ENCODE data around the gene ITGA6. TPM values are rescaled to one million over a fixed set of nuclear protein-coding genes. Genes with fewer than 3 reads are reported as not detected.

ITGA6 gene
- 100 to 1,000 TPM; 201 to 357 (median 225) TPM for total RNA-seq

- peak within 1 kb of the TSS; percentile 72 to 95 (median 82) for H3K4me3 ChIP-seq
- TF ChIP-seq, protein P1, sequence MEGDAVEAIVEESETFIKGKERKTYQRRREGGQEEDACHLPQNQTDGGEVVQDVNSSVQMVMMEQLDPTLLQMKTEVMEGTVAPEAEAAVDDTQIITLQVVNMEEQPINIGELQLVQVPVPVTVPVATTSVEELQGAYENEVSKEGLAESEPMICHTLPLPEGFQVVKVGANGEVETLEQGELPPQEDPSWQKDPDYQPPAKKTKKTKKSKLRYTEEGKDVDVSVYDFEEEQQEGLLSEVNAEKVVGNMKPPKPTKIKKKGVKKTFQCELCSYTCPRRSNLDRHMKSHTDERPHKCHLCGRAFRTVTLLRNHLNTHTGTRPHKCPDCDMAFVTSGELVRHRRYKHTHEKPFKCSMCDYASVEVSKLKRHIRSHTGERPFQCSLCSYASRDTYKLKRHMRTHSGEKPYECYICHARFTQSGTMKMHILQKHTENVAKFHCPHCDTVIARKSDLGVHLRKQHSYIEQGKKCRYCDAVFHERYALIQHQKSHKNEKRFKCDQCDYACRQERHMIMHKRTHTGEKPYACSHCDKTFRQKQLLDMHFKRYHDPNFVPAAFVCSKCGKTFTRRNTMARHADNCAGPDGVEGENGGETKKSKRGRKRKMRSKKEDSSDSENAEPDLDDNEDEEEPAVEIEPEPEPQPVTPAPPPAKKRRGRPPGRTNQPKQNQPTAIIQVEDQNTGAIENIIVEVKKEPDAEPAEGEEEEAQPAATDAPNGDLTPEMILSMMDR (IDR thresholded peaks at IDR 0.05), result peak in 4 of 6 experiments; percentile 11 to 49 (median 36)
- TF ChIP-seq POLR2A (IDR thresholded peaks at IDR 0.05), result peak; percentile 93 to 95
- peak within 1 kb of the TSS; percentile 76 to 99 (median 95) for H3K27ac ChIP-seq
- no peaks in the 10 kb centered on the region for H3K27me3 ChIP-seq
- H3K36me3 ChIP-seq, result no peaks in the 10 kb centered on the region
- DNase-seq, result peak; percentile 51 to 97 (median 92)
- H3K4me1 ChIP-seq, result peaks cover 2 to 10% (median 8%) of the 10 kb centered on the region in 4 donors
- no peaks in the 10 kb centered on the region for H3K9me3 ChIP-seq
These were observed at the start of gene ITGA6 for GRCh38 chr2:172427256-172427989. TSS of gene ITGA6 (plus strand) at chr2:172427586.

DNA sequence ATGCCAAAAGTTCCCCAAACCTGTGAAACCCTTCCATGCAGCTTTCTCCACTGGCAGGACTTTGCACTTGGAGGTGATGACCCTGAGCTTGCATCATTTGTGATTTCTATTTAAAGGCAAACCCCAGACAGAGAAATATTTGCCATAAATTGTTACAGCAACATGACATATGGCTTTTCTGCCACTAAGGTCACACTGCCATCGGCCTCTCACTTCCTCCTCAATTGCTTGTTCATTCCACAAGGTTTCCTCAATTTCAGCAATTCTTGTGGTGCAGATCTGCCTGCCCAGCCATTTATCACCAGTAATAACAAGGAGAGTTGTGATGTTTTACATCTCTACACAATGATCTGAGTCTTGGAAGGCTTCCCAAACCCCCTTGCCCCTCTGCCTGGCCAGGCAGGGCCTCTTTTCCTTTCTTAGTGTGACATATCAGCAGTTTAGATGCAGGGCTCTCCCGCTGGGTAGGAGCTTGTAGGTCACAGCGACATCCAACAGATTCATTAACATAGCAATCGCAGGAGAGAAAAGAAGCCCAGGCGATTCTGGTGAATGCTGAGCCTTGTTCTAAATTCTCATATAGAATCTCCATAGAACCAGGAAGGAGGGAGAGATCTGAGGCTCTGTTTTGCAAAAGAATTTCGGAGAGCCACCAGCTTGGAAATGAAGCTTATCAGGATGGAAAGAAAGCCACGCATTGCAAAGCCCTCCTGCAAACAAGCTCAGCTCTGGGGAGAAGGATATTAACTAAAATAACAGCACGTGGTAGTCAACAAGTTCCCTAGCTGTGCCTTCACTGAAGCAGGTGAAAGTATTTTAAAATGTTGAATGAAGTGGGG lies 46.7 kb upstream of the ITGA6 start:
- TF ChIP-seq POLR2A (IDR thresholded peaks at IDR 0.05), result no peak
- TF ChIP-seq, protein P1 (IDR thresholded peaks at IDR 0.05), result no peak
- Histone ChIP-seq H3K36me3 (no peaks in the 10 kb centered on the region), H3K27ac (no peak overlapping the region), H3K4me1 (no peaks in the 10 kb centered on the region), H3K4me3 (no peak overlapping the region), H3K9me3 (no peaks in the 10 kb centered on the region), H3K27me3 (no peaks in the 10 kb centered on the region)
- no peak for DNase-seq

DNA sequence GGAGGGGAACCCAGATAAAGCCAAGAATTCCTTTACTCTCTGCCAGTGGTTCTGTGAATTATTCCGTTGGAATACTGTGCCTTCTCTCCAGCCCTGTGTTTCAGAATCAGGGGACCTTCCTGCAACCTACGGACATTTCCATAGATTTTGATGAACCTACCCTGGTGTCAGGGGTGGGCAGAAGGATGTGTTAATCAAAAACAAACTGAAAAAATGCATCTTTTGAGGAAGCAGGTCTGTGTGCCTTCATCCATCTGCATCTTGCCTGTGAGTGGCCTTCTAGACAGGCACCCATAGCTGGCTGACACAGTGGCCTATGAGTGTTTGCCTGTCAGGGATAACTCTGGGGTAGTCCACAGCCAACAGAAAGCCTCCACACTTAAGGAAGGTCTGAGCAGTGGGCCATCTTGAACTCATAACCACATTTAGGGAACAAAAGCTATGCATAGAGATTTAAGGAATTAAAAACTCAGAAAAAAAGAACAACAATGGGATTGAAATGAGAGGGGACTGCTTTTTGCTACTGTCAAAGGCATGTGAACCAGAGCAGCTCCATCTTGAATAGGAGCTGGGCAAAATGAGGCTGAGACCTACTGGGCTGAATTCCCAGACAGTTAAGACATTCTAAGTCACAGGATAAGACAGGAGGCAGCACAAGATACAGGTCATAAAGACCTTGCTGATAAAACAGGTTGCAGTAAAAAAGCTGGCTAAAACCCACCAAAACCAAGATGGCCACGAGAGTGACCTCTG lies 45.9 kb upstream of the ITGA6 start:
- Histone ChIP-seq H3K27me3 (no peaks in the 10 kb centered on the region), H3K27ac (no peak overlapping the region), H3K4me1 (no peaks in the 10 kb centered on the region), H3K4me3 (no peak overlapping the region), H3K9me3 (no peaks in the 10 kb centered on the region), H3K36me3 (no peaks in the 10 kb centered on the region)
- TF ChIP-seq, protein P1 (IDR thresholded peaks at IDR 0.05), result no peak
- no peak for TF ChIP-seq POLR2A (IDR thresholded peaks at IDR 0.05)
- DNase-seq, result no peak

- DNase-seq, result no peak
- no peak for TF ChIP-seq POLR2A (IDR thresholded peaks at IDR 0.05)
- TF ChIP-seq, protein P1 (IDR thresholded peaks at IDR 0.05), result no peak
These were observed 40.0 kb upstream of the ITGA6 start for GRCh38 chr2:172387361-172387760.

GRCh38 chr2:172389685-172390339 lies 37.6 kb upstream of the ITGA6 start:
- peak in 1 of 3 donors; percentile 61 for DNase-seq
- Histone ChIP-seq H3K27me3 (no peaks in the 10 kb centered on the region), H3K36me3 (no peaks in the 10 kb centered on the region), H3K4me3 (no peak overlapping the region), H3K27ac (no peak overlapping the region), H3K9me3 (no peaks in the 10 kb centered on the region), H3K4me1 (peaks cover 0 to 4% (median 0%) of the 10 kb centered on the region in 4 donors)
- TF ChIP-seq POLR2A (IDR thresholded peaks at IDR 0.05), result no peak
- TF ChIP-seq, protein P1 (IDR thresholded peaks at IDR 0.05), result no peak

More at GRCh38 chr2:172387361-172387760, 40.0 kb upstream of the ITGA6 start:
- H3K4me1 ChIP-seq, result peaks cover 0 to 4% (median 0%) of the 10 kb centered on the region in 4 donors
- H3K27ac ChIP-seq, result no peak overlapping the region
- no peak overlapping the region for H3K4me3 ChIP-seq
- H3K36me3 ChIP-seq, result no peaks in the 10 kb centered on the region
- H3K27me3 ChIP-seq, result no peaks in the 10 kb centered on the region
- no peaks in the 10 kb centered on the region for H3K9me3 ChIP-seq

Data from Peyer's patch (tissue), 4 donors.